Measurements from ENCODE around the gene AK5. TPM values are rescaled to one million over a fixed set of nuclear protein-coding genes. Genes with fewer than 3 reads are reported as not detected.

The AK5 gene
- total and polyA plus RNA-seq, 2 of the 4 experiments (the other 2 are of a cell fraction) = 22.5 to 25.8 TPM

GRCh38 chr1:77476475-77476874, 194.7 kb downstream of the AK5 start:
- BruUV-seq (replicated peaks) = no TSS peak
- no peak for ATAC-seq (ENCODE audit: low read depth)
- TF ChIP-seq CEBPB (IDR thresholded peaks at IDR 0.05; ENCODE audit: low read depth, low read length) = no peak
- TF ChIP-seq, protein P1, sequence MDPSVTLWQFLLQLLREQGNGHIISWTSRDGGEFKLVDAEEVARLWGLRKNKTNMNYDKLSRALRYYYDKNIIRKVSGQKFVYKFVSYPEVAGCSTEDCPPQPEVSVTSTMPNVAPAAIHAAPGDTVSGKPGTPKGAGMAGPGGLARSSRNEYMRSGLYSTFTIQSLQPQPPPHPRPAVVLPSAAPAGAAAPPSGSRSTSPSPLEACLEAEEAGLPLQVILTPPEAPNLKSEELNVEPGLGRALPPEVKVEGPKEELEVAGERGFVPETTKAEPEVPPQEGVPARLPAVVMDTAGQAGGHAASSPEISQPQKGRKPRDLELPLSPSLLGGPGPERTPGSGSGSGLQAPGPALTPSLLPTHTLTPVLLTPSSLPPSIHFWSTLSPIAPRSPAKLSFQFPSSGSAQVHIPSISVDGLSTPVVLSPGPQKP (IDR thresholded peaks at IDR 0.05; ENCODE audit: borderline replicate concordance, low read depth, low read length) = no peak
- no peak for TF ChIP-seq MXI1 (IDR thresholded peaks at IDR 0.05; ENCODE audit: borderline replicate concordance, low read depth, low read length)
- no peak for TF ChIP-seq CHD1 (IDR thresholded peaks at IDR 0.05; ENCODE audit: low read depth, low read length)
- no peak for TF ChIP-seq MAZ (IDR thresholded peaks at IDR 0.05; ENCODE audit: borderline replicate concordance, low read depth, low read length)
- no peak for TF ChIP-seq RFX5 (IDR thresholded peaks at IDR 0.05; ENCODE audit: low read depth, low read length)
- TF ChIP-seq POLR2A (IDR thresholded peaks at IDR 0.05; ENCODE audit: low read depth, low read length) = no peak
- no peak for TF ChIP-seq USF2 (IDR thresholded peaks at IDR 0.05; ENCODE audit: low read depth, low read length)
- TF ChIP-seq RCOR1 (IDR thresholded peaks at IDR 0.05; ENCODE audit: insufficient replicate concordance, low read length) = no peak
- no peak for TF ChIP-seq SMC3 (IDR thresholded peaks at IDR 0.05; ENCODE audit: low read depth, low read length)
- Histone ChIP-seq H2AK9ac (replicated peaks; ENCODE audit: low read depth, low read length, poor library complexity) (no peak overlapping the region), H2AK5ac (ENCODE audit: low read depth, low read length) (peak overlapping the region; percentile 56; the same call in 1 of the 2 replicates), H3K23ac (ENCODE audit: low read depth, low read length) (no peak overlapping the region), H2AFZ (replicated peaks; ENCODE audit: low read length, poor library complexity) (no peak overlapping the region), H3K4ac (ENCODE audit: low read depth, low read length) (no peak overlapping the region), H2BK120ac (ENCODE audit: low read depth, low read length) (no peak overlapping the region), H3K36me3 (ENCODE audit: control insufficient read depth, insufficient read depth, low read length) (no peaks in the 10 kb centered on the region), H3K4me1 (ENCODE audit: control insufficient read depth, insufficient read depth, low read length) (peaks cover 8% of the 10 kb centered on the region), H3K79me1 (ENCODE audit: low read depth in 1 of 2, low read length in 2 of 2) (peaks cover 0 to 27% of the 10 kb centered on the region in 2 experiments; a peak in 2 of 4 replicates), H3K4me3 (ENCODE audit: insufficient read depth, low read depth, low read length) (no peak overlapping the region), H4K20me1 (ENCODE audit: insufficient read depth, low read length) (no peaks in the 10 kb centered on the region), H4K8ac (ENCODE audit: low read depth in 2 of 2, low read length in 2 of 2) (no peak overlapping the region), H3K27me3 (ENCODE audit: control insufficient read depth, insufficient read depth, low read length) (no peaks in the 10 kb centered on the region), H3K9ac (ENCODE audit: low read depth, low read length) (no peak overlapping the region), H3K56ac (ENCODE audit: extremely low read depth, insufficient read depth, low read length) (no peak overlapping the region), H2BK5ac (ENCODE audit: low read depth, low read length, poor library complexity, severe bottlenecking) (no peak overlapping the region), H3K9me1 (ENCODE audit: insufficient read depth, low read length) (peaks cover 13% of the 10 kb centered on the region), H3K14ac (replicated peaks; ENCODE audit: low read depth, low read length) (no peak overlapping the region), H4K91ac (ENCODE audit: insufficient read depth, low read depth, low read length) (no peak overlapping the region), H2BK20ac (ENCODE audit: low read depth, low read length) (no peak overlapping the region), H3K27ac (ENCODE audit: insufficient read depth, low read length) (no peak overlapping the region), H4K5ac (ENCODE audit: low read depth, low read length) (no peak overlapping the region; the same call in 1 of the 2 replicates), H3K9me3 (ENCODE audit: control insufficient read depth, insufficient read depth, low read length) (peaks cover 4% of the 10 kb centered on the region), H3K4me2 (ENCODE audit: low read depth, low read length) (no peak overlapping the region), H3K18ac (ENCODE audit: low read depth, low read length) (no peak overlapping the region), H2BK15ac (ENCODE audit: low read depth, low read length) (no peak overlapping the region)
- ChIA-PET CTCF (interaction anchor here (0.6 to 0.7 kb wide), 2 partner anchors 302 to 638 kb away, joined by 3 read pairs; no protein-coding TSS in a partner anchor), POLR2A (ENCODE audit: unreplicated experiment) (no interaction called here)
- in situ Hi-C loops (cut with MboI; ENCODE audit: low sequenced_read_pairs) (no loop called here), intact Hi-C loops (cut with micrococcal nuclease) (no loop called here), dilution Hi-C loops (cut with HindIII; ENCODE audit: low sequenced_read_pairs, unreplicated experiment) (no loop called here)
- no peak for DNase-seq
- WGBS, 2 experiments (ENCODE audit: extremely low coverage in 2 of 2, insufficient read length in 1 of 2) = 92% methylated on average over 4 of the region's 7 CpGs; no CpG with 5 or more reads in 1 of the 2 experiments
